GM18511 (cell line): ENCODE data around the gene TRAF3IP3.

Source experiments
- ATAC-seq: cut with Tn5 transposase; IDR thresholded peaks from one replicate; pipeline ENCODE4 v1.9.1; 2021; ENCODE audit warnings: mild to moderate bottlenecking, moderate library complexity; ENCODE audit not compliant: unreplicated experiment

TRAF3IP3 gene

DNA sequence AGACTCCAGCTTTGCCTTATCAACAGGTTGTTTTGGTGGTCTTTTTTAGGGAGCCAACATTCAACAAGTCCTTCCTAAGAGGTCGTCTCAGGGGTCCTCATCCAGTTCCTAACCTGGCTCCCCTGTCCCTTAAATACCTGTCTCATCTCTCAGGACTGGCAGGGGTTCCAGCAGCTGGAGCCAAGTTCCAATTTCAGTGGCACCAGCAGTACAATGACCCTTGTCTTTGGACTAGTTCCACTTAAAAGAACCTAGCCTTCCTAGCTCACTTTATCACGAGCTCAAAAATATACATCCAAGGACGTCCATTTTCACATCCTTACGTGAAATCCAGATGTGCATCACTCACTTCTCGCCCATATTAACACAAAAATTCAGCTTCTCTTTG is 18.7 kb upstream of the TRAF3IP3 start:
- no peak for ATAC-seq

DNA sequence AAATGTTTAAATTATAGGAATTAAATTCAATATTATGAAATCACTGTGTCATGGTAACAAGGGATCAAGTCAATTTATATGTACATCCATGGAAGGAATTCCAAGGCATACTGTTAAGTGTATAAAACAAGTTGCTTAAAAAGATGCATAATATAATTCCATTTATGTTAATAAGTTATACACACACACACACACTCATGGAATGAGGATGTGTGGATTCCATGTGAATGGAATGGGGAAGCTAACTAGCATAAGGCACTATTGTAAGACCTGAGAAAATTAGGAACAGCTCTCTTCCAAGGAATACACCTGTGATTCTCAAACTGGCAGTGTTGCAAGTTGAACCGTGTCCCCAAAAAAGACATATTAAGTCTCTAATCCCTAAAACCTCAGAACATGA is 17.6 kb upstream of the TRAF3IP3 start:
- no peak for ATAC-seq

DNA sequence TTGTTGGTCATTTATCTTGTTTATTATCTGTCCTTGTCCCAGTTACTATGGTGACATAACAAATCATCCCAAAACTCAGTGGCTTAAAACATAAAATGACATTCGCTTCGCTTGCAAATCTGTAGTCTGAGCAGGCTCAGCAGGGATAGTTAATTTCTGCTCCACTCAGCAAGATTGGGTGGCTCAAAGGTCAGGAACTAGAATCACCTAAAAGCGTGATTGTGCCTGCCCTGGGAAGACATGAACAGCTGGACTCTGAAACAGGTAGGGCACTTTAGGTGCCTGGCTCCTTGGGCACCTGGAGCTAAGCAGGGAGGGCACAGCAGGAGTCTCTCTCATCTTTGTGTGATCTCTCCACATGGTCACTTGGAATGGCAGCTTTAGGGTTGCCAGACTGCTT is 14.7 kb upstream of the TRAF3IP3 start:
- no peak for ATAC-seq

DNA sequence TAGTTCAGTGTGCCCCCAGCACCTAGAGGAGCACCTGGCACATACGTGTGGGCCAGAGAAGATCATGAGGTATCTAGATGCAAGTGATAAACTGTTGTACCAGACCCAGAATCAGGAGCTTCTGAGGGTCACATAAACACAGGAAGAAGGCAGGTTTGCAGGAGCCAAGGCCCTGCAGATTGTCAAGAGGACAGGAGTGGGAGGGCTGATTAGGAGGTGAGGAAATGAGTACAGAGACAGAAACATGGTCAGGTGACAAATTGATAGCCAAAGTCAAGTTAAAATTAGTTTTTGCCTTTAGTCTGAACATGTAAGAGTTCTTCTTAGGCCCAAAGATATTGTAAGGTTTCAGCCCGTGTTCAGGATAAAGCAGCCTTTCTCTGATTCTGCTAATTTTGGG is 14.0 kb upstream of the TRAF3IP3 start:
- ATAC-seq, result no peak

DNA sequence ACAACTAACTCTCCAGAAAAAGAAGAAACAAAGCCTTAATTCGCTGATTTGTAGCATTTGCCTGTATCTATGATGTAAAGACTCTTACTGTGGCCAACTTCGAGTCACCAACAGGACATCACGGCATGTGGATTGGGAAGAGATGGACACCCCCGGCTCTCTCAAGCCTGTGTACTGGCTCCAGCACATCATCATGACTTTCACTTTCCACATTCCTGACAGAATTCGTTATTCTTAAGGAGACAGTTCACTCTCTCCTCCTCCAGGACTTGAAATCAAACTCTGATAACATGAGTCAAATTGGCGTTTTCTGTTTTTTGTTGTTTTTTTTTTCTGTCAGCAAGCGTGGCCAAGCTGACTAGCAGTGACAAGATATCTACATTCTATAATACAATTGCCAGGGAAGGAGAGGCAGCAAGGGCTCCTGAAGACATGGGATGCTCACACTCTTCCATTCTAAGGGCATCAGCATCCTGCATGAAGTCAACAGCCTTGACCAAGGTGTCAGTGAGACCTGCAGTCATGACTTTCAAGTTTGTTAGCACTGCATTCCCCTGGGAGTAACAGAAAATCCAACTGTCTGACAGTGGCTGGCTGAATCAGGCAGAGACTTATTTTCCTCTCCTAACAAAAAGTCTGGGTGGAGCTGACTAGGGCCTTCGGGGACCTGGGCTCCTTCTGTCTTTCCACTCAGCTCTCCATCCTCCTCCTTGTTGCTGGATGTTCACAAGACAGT is 13.3 kb upstream of the TRAF3IP3 start:
- no peak for ATAC-seq

DNA sequence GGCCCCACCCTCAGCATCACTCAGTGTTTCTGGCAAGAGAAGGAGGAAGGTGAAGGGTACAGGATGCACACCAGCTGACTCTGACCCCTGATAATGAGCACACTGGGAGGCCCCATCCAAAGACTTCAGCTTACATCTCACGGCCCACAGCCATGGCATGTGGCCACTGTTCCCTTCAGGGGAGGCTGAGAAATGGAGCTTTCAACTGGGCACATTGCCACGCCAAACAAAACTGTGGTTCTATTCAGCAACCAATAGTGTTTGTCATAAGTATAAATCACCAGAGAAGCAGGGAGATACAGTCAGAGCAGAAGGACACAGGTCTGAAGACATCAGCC is 12.7 kb upstream of the TRAF3IP3 start:
- peak; percentile 25 for ATAC-seq

DNA sequence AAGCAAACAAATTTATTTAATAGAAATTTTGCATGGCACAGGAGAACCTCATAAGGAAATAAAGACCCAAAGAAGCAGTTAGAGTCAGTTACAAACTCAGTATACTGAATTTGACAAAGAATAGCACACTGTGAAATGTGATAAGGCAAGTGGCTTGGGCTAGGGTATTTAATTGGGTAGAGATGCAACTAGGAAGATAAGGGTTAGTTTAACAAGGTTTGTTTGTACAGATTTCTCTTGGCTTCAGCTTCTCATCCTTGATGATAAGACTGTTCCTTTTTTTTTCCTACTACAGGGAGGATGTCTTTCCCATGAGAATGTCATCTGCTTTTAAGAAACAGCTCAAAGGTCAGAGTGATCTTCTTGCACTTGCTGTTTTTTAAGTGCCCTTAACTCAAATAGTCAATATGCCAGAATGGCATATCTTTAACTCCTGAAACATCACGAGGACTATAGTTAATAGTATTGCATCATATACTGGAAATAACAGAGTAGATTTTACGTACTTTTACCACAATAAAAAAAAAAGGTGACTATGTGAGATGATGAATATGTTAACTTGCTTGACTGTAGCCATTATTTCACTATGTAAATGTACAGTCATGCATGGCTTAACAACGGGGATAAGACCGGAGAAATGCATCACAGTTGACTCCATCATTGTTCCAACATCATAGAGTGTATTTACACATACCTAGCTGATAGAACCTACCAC is 9.2 kb upstream of the TRAF3IP3 start:
- ATAC-seq, result no peak

DNA sequence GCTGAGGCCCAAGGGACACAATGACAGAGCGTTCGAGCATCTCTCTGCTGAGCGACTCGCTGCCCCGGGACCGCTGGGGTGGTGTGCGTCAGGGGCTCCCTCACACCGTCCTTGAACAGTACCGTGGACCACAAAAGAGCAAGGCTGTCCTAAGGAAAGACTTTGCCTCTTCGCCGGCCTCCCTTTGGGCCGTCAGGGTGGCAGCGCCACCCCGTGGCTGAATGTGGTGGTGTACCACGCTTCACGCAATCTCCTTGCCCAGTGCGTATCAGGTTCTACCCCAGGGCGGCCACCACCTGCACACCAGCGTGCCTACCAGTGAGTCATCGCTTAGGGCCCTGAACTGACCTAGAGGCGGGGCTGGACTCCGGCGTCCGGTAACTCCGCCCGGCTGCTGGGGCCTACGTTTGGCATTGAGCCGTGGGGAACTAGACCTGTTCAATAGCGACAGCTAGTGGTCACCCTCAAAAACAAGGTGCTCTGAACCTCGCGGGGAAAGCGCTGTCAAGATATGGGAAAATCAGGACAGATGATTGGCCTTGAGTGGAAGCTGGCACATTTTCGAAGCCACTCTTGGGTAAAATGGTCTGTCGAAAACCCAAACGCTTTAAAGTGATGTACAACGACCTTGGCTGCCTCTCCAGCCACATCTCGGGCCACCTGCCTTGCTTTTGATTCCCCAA is 8.1 kb upstream of the TRAF3IP3 start:
- ATAC-seq, result peak; percentile 77

DNA sequence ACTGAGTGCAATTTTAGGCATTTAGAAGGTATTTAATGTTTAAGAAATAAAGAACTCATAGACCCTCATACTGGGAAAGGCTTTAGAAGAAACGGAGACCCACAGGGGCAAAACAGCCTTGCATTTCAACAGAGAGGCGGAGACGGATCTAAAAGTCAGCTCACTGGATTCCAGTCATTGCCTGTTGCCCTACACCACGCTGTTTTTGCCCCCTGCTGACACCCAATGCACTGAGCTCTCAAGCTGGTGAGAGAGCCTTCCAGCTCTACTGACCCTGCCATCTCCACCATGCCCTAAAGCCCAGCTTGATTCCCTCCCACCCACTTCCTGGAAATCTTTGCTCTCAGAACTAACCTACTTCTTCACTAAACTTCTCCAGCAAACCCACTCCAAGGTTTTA is 7.2 kb upstream of the TRAF3IP3 start:
- ATAC-seq, result no peak

DNA sequence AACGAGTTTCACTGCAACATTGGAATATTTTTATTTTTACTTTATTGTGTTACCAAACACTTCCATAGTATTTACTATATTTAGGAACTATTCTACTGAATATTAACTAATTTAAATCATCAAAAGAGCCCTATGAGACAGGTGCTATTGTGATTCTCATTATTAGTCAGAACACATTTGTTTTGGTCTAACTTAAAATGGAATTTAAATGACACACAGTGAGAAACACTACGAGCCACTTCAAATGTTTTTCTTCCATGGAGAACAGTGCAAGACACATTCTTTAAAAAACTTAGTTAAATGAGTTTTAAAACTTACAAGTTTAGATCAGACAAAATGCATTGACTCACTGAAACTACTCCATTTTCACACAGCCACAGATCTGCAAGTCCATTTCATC is 6.6 kb upstream of the TRAF3IP3 start:
- ATAC-seq, result no peak

DNA sequence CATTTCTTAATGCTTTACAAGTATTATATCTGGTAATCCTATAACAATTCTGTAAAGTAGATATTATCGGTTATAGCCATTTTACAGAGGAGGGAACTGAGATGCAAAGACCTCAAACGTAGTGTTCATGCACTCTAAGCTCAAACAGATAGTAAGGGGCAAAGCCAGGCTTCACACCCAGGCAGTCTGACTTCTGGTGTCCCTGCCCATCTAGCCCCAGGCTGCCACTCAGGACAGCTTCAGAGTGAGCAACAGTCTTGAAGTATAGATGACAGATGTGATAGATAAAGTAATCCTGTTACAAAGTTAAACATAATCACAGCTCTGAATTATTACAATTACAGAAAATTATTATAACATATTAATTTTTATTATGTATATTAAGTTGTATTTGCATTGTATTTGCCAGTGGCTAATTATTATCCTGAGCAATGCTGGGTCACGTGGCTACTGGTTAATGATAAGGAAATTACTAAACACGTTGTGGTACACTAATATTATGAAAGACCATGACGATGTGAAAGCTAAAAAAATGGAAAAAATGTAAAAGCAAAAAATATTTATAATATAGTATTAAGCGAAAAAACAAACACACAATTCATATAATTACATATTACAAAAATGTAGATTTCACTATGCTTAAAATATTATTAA is 6.1 kb upstream of the TRAF3IP3 start:
- ATAC-seq, result no peak

DNA sequence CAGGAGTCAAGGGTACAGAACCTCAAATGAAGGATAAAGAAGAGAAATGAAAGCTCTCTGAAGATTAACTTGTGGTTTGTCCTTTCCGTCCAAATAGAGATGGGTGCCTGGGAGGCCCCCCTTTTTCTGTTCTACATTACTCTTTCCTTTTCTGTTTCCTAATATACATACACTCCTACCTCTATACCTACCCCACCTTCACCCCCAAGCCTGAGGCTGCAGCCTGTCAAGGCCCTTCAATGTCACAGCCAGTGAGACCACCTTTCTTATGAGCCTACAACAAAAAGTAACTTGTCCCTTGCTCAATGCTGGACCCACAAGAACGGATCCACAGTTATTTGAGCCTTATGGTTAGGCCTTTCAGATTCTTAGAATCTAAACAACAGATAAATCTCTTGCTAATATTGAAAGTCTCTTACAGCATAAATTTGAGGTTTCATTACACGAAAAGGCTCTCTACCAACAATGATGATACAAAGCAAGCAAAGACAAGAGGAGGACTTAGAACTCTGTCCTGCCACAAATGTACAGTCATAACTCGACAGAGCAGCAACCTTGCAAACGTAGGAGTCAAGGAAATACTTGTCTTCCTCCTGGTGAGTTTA is 4.1 kb upstream of the TRAF3IP3 start:
- ATAC-seq, result peak; percentile 52

DNA sequence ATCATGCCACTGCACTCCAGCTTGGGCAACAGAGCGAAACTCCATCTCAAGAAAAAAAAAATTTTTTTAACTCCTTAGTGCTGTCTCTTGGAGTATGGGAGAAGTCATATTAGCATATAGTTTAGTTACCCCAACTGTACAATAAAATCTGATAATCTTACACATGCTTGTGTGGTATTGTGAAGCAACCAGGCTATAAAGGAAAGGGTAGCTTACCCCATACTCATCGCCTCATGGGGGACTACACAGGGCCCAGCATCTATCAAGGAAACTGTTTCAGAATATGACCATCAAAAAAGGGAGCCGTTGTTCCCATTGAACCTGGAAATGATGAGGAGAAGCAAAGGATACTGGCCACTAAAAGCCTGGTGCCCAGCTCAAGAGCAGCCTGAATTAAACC is 3.0 kb upstream of the TRAF3IP3 start:
- ATAC-seq, result no peak

DNA sequence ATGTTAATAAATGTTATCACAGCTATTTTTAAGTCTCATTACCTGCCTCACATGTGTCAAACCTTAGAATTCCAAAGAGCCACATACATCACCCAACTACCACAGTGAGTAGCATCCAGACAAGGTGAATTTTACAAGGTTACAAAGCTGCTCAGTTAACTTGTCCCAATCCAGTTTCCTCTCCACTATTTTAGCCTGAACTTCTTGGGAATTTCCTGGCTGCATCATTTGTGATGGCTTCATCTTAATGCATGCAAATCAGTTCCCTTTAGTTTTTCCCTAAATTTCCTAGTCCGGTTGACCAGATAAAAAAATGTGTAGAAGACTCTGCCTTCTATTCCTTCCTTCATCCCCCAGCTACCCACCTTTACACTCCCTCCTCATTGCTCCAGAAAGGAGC is 597 bp upstream of the TRAF3IP3 start:
- ATAC-seq, result no peak

DNA sequence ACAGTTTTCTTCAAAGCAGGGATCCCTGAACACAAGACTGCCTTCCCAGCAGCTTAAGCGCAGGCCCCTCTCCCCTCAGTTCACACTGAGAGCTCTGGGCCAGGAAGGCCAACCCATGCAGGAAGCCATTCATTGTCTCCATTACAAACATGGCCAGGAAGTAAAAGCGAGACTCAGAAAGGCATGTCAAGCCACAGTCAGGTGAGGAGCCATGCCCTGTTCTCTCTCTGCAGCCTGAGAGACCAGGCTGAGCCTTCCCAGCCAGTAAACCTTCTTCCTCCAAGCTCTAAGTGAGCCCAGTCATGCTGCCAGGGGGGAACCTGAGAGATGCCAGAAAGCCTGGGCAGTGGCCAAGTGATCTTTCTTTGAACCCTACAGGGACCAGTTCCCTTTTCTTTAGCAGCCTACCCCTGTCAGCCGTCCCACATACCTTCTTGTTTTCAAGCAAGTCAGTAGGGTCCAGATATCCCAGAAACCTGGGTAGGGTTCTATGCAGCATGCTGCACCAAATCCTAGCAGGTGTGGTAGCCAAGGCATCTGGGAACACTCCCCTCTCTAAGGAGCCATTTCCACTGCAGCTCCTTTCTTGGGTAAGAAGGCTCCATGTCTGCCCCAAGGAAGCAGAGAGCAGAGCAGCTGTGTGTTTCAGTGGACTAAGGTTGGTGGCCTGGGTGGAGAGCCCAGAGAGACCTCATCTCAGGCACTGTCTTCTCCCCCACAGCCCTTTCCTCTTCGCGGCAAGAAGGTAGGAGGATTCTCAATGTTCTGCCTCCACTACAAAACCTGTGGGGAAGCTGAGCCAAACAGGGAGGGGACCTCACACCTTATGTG is 977 bp downstream of the TRAF3IP3 start:
- ATAC-seq, result peak; percentile 37

DNA sequence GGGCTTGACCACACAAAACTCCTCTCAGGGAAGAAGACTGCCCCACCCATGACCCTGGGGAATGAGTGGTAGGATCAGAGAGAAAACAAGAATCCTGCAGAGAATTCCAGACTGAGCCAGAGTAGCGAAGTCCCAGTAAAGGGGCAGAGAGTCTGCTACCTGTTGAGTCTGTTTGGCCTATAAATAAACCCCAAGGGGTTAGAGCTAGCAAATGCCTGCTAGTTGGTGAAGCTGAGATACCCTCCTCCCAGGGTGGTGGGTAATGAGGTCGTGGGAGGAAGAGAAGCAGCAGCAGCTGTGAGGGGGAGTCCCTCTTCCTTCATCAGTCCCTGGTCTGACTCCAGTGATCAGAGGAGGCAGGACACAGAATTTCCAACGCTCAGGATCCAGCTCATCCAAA is 2.5 kb downstream of the TRAF3IP3 start:
- ATAC-seq, result no peak

DNA sequence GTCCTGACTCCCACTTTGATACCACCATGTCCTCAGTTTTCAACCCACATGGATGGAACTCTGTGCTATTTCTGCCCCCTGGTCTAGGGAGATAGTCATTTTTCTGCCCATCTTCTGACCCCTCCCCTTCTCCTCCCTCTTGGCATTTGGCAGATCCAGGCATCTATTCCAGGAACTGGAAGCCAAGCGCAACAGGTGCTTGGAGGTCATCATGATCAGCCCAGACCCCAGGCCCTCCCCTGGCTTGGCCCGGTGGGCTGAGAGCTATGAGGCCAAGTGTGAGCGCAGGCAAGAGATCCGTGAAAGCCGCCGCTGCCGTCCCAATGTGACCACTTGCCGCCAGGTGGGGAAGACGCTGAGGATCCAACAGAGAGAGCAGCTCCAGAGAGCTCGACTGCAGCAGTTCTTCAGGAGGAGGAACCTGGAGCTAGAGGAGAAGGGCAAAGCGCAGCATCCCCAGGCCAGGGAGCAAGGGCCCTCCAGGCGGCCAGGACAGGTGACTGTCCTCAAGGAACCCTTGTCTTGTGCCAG is 4.0 kb downstream of the TRAF3IP3 start:
- no peak for ATAC-seq

DNA sequence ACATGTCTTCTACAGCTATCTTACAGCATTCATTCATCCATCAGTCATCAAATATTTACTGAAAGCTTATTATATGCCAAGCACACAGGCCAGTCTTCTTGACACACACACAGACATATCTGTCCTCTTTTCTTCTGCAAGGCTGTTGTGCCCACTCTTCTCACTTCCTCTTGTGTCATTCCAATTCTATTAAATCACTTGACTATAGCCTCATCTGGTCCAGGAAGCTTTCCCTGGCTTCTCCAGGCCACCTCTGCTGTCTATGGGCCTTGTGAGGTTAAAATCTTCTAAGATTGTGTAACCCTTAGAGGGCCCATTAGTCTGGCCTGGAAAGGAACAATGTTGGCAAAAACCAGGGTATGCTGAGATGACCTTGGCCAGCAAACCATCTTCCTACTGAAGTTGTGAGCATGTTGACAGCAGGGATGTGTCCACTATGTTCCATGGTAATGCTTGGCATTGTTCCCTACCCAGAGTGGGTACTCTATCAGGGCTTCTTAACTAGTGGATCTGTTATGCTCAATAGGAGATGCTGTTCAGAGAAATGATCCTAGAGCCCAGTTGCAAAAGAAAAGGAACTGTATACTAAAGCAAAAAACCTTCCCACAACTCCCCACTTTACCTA is 5.3 kb downstream of the TRAF3IP3 start:
- no peak for ATAC-seq

DNA sequence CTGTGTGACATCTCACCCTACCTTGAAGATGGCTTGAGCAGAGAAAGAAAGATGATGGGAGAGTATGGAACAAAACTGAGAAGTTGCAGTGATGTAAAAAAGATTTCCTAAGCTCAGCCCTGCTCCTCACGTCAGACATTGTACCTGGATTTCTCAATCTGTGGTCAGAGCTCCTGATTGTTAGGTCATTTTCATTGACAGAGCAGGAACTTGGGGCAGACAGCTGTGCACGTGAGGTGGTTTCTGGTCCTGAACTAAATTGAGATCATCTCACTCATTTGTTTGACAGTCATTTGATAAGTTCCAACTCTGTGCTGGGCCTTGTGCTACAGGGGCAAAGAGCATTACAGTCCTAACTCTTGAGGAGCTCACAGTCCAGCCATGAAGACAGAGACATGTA is 10.2 kb downstream of the TRAF3IP3 start:
- no peak for ATAC-seq

DNA sequence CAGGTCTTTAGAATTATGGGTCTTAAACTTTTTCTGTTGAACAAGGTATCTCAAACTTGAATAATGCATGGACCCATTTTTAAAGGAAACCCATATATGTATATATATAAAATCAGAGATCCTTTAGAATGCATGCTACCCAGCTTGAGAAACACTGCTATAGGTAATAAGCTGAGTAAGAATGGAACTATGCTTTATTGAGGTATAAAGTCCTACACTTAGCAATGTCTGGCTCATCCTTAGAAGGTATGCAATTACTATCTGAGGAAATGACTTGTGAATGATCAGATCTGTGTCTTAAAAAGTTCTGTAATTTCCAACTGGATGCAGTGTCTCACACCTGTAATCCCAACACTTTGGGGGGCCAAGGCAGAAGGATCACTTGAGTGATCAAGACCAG is 11.2 kb downstream of the TRAF3IP3 start:
- no peak for ATAC-seq
